ENCODE measurements around the gene CYGB.
"Not testable (repeated sequence)": the region's sequence is repeated elsewhere in the genome, so short reads cannot be mapped to it uniquely, and the experiment has no call there.

Gene CYGB

DNA sequence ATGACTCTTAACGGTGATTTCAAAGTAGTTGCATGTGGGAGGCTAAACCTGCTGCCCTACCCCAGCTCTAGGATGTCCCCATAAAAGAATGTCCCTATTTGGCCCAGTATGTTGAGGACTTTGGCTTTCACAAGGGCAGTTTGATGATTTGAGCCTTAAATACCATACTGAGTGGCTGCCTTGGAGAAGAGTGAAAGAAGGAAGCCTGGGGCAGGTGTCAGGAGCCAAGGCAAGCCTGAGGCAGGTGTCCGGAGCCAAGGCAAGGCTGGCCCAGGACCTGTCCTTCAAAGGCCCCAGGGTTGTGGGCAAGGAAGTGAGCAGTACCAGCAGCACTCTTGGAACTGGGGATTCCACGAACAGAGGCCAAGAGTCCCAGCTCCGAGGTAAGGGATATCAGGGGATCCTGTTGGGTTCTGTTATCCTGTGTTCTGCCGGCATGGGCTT is 29.5 kb upstream of the CYGB start:
- no peak for DNase-seq

DNA sequence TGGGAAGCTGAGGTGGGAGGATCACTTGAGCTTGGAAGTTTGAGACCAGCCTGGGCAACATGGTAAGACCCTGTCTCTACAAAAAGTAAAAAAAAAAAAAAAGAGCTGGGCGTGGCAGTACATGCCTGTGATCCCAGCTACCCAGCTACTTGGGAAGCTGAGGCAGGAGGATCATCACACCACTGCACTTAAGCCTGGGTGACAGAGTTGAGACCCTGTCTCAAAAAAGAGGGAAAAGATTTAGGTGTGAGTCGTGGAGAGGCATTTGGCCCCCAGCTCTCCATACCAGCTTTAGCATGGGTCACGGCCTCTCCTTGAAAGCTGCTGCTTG is 29.1 kb upstream of the CYGB start:
- no peak for DNase-seq

DNA sequence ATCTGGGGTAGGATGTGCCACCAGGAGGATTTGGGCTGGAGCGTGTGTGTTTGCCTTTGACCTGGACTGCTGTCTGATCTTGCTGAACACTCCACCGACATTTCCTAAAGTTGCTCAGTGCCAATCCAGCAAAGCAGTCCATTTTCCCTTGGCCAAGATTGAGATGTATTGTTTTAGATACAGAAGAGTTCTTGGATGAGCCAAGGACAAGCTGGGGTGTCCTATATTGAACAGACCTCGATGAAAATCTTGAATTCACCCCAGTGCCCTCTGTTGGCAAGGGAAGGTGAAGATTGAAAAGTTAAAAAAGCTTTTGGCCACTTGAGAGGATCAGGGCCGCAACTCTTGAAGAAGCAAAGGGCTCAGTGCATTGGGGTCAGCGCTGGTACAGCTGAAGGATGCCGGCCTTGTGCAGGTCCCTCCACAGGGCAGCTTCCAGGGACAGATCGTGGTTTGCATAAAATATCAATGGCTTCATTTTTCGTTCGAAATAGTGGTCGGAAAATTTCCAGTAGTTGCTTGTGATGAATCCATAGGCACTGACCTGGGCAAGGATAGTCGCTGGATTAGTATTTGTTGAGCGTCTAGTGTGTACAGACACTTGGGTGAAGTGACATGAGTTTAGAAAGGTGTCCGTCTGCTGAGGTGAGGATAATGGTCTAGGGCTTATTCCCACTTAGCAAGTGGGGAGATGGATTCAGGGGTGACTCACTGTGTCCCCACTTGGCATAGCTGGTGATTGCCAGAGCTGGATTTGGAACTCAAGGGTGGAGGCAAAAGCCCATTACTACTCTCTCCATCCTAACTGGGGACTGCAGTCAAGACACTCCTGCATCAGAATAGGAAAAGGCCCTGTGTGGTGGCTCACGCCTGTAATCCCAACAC is 28.5 kb upstream of the CYGB start:
- no peak for DNase-seq

DNA sequence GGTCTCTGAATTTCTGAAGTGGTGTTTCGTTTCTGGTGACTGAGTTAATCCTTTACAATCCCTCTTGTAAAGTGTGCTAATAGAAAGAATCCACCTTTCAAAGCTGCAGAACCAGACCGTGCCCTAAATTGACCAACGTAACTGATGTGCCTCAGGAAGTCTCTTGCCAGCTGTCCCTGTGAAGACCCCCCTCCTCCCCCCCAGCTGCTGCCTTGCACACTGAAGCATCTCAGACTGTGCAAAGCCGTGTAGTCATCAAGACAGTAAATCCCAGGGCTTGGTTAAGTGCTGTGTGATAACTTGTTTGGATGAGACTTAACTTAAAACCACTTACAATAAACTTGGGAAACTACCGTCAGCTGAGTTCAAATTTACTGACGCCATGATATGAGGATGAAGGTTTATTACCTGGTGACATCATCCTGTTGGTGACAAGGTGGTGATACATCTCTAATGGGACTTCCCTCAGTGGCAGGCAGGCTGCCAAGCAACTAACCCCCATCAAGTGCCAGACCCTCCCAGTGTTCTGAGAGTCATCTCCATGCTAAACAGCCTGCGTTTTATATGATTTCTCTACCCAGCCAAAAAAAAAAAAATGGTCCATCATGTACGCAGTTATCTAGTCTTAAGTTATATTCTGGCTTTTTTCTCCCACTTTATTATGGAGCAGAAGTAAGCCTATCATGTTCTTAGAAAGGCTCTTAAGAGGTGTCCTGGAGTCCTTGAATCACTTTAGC is 27.6 kb upstream of the CYGB start:
- not testable (repeated sequence) for DNase-seq

DNA sequence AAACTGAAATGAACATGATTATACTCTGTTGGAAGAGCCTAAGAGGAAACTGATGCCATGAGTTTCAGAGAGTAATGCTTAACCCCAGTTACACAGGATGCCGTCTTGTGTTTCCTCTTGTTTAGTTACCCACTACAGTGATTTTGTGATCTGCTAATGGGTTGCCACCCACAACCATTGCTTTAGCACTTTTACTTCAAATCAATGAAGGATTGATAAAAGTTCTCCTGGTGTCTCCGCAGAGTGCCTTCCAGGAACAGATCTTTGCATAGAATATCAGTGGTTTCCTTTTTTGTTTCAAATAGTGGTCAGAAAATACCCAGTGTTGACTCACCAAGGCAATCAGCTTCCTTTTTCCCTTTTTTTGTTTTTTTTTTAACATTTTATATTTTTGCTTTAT is 25.9 kb upstream of the CYGB start:
- DNase-seq: not testable (repeated sequence)

DNA sequence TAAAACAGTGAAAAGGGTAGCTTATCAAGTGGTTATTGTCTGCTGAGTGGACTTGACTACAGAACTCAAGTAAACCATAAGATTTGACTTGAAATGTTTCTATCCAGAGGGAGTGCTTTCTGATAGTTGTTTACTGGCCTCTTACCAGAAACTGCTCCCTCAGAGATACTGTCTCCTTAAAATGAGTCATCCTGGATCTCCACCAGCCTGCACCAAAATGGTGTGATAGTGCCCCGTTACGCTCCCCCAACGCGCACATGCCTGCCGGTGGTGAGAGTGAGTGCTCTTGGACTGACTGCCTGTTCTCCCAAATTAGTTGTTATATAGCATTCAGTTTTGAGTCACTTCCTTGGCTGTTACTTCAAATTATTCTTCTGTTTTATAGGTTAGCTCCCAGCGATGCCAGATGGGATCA is 25.2 kb upstream of the CYGB start:
- no peak for DNase-seq

GRCh38 chr17:76561799-76562268 is 24.3 kb upstream of the CYGB start:
- DNase-seq: no peak

- no peak for DNase-seq
These were observed 23.8 kb upstream of the CYGB start for GRCh38 chr17:76561332-76561731.

- no peak for DNase-seq
These were observed 23.3 kb upstream of the CYGB start for GRCh38 chr17:76560877-76561221.

DNA sequence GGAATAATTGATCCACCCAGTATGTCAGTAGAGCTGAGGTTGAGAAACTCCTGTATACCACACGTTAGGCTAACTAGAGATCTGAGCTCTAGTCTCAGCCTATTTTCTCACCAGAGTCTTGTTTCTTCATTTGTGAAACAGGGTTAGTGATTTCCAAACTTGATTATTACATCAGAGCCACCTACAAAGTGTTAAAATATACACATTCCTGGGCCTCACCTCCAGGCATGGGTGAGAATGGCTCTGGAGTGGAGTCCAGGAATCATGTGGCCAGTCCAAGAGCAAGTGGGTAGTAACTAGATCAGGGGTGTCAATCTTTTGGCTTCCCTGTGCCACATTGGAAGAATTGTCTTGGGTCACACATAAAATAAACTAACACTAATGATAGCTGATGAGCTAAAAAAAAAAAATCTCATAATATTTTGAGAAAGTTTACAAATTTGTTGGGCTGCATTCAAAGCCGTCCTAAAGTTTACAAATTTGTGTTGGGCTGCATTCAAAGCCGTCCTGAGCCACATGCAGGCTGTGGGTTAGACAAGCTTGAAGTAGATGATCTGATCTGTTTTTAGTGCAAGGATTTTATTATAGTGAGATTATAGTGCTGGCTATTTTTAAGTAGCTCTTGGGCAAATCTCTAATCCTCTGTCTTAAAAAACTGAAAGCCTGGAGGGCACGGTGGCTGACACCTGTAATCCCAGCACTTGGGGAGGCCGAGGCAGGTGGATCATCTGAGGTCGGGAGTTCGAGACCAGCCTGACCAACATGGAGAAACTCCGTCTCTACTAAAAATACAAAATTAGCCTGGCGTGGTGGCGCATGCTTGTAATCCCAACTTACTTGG is 22.7 kb upstream of the CYGB start:
- DNase-seq: no peak

GRCh38 chr17:76559460-76559859 is 22.0 kb upstream of the CYGB start:
- not testable (repeated sequence) for DNase-seq

GRCh38 chr17:76558198-76559095 is 20.9 kb upstream of the CYGB start:
- DNase-seq: no peak

GRCh38 chr17:76557368-76558197 is 20.1 kb upstream of the CYGB start:
- no peak for DNase-seq

- DNase-seq: no peak
These were observed 19.4 kb upstream of the CYGB start for GRCh38 chr17:76556765-76557367.

DNA sequence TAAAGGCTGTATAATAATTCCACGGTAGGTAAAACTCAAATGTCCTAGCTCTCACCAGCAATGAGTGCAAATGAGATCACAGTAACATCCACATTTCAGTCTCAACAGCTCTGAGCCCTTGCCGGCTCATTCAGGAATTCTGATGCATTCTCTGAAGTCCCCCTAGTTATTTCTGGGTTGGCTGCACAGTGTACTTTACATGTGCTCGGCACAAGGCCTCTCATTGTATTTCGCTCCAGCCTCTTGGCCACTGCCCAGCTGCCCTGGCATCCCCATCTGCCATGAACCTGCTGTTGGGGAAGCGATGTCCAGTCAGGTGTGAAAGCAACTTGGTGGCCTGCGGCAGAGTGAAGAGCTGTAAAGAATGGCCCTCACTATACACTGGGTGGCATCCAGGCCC is 16.6 kb upstream of the CYGB start:
- no peak for DNase-seq

DNA sequence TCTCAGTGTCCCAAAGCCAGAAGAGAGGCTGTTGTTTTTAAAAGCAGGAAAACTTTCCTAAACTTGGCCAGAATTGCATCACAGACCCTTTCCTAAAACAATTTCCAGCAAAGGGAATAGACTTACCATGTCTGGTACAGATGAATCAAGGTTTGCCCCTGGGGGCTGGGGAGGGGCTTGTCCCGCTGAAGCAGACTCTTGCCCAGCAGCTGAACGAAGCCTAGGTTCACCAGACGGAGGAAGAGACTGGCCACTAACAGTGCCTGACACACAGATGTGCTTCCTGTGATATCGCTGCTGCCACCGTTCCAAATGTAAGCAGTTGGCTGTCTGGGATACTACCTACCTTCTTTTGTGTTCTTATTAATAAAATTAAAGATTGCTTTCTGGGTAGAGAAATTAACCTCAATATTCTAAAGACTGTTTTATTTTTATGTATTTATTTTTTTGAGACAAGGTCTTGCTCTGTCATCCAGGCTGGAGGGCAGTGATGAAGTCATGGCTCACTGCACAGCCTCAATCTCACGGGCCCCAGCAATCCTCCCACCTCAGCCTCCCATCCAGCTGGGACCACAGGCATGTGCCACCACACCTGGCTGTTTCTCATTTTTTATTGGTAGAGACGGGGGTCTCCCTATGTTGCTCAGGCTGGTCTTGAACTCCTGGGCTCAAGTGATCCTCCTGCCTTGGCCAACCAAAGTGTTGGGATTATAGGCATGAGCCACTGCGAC is 15.8 kb upstream of the CYGB start:
- DNase-seq: no peak

DNA sequence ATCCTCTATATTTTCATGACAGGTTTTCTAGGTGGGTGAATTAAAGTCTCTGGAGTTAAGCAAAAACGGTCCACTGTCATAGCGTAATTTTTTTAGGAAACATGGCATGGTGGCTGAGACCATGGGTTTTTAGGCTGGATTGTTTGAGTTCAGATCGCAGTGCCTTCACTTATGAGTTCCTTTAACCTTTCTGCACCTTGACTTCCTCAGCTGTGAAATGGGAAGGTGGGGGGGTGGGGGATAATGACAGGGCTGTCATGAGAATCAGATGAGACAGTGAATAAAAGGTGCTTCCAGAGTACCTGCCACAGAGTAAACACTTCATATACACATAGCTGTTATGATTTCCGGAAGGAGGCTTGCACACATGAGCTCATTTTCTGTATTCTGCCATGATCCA is 14.2 kb upstream of the CYGB start:
- DNase-seq: no peak

DNA sequence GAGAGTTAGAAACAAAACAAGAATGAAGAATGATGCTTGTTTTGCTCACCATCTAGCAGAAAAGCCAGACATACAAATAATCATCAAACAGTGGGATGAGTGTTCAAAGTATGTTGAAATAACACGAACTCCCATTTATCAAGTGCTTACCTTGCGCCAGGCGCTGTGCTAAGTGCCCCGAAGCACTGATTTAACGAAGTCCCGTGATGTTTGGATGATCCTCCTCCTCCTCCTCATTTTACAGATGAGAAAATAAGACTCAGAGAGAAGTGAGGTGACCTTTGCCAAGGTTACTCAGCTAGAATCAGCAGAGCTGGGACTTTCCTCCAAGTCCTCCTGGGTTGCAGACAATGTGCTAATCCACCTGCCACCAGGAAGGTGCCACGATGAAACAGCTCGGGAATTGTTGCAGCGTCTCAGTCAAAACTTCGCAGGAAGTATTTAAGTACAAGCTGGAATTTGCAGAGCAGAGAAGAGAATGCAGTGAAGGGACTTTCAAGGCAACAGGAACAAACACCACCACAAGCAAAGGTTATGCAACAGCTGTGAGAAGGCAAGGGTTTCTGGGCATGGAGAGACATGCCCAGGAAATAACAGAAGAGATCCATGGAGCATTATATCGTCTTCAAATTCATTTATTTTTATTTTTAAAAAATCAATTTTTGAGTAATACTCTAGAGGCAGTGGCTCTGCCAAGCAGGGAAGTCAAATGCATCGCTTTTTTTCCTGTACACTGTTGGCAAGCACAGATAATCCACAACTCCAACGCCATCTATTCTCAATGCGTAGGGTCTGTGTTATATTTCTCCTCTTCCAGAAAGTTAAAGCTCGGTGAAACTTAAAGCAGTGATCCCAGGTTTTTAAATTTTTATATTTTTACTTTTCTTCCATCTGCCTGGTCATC is 13.5 kb upstream of the CYGB start:
- DNase-seq: no peak

GRCh38 chr17:76549539-76549938 is 12.0 kb upstream of the CYGB start:
- DNase-seq: no peak

Measured in 8988T (cell line).